GM21717 (cell line): ENCODE measurements around the gene TIGD2.

Source experiments
- ATAC-seq: cut with Tn5 transposase; IDR thresholded peaks from one replicate; pipeline ENCODE4 v1.9.1; 2021; ENCODE audit warnings: mild to moderate bottlenecking, moderate library complexity; ENCODE audit not compliant: unreplicated experiment

The TIGD2 gene

DNA sequence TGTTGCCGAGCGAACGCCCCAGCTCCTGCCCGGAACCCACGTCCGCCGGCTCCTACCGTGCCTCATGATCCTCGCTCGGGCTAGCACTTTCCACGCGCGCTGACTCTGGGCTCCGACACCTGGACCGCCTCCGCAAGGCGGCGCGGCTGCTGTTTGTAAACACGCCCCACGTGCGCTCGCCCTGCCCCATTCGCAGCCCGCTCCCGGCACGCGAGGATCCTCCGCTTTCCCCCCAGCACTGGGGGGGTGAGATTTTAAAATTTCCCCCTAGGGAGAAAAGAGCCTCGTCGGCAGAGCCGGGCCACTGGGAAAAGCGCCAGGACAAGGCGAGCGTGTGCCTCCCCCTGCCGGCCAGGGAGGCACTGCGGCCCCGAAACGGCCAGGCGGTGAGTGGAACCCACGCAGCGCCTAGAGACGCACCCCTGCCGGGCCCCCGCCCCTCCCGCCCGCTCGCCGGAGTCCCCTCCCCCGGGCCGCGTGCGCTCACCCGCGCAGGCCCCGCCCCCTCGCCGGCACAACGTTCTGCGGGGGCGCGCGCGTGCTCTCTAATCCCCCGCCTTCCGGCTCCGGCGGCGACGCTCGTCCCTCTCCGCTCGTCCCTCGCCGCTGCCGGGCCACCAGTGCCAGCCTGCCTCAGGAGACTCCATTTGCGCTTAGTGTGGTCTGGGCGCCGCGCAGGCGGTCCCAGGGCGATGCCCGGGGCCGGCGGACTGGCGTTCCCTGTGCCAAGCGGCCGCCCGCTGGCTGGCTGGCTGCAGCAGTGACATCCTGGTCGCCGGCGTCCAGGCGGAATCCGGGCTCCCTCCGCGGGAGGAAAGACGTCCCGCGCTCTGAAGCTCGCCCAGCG, at the start of gene TIGD2:
TSS of gene TIGD2 (plus strand) at position 548 of the 847 bp plus-strand sequence. CDS start 1,442 bp downstream, outside the sequence.
- peak; percentile 92 for ATAC-seq

- no peak for ATAC-seq
These were observed 46.5 kb upstream of the TIGD2 start for GRCh38 chr4:89064848-89065247.

DNA sequence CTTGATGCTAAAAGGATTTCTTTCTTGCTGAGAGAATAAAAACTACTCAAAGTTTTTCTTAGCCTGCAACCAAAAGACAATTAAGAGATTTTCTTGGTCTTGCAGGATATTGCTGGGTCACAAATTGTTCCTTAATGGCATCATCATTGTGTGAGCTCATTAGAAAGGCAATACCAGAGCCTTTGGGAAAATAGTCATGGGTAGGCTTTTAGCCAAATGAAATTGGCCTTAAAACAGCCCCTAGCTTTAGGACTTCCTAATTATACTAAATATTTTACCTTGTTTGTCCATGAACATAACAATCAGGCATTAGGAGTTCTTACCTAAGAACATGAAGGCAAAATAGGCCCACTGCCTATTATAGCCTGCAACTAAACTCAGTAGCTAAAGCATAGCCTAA, 43.9 kb upstream of the TIGD2 start:
- no peak for ATAC-seq

- ATAC-seq: peak; percentile 71
These were observed 41.9 kb upstream of the TIGD2 start for GRCh38 chr4:89069481-89069880.

GRCh38 chr4:89070041-89070440, 41.3 kb upstream of the TIGD2 start:
- no peak for ATAC-seq

DNA sequence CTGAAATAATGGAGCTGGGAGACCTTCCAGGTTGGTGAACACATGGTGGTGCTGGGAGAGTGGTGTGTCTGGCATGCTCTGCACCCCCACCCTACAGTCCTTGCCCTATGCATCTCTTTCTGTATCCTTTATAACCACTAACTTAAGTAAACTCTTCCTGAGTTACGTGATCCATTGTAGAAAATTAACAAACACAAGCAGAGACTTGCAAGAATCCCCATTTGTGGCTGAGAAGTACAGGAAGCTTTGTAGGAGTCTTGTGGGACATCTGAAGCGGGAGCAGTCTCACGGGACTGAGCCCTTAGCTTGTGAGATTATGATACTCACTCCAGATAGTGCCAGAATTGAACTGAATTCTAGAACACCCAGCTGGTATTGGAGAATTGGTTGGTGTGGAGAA, 40.0 kb upstream of the TIGD2 start:
- no peak for ATAC-seq

DNA sequence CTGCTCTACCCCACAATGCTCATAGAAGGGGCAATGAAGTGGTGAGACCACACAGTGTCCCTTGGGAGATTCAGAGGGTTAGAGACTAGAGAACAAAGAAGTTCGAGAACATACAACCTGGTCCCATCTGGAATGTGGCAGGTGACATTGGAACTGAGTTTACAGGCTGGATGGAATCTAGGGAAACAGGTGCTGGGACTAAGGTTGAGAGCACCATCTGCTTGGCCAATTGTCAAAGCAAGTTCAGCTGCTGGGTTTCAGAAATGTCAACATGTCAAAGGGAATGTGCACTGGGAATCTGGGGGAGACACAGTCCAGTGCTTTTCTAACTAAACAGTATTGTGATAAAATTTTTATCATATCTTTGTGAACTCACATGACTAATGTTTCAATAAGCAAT, 38.4 kb upstream of the TIGD2 start:
- no peak for ATAC-seq

- no peak for ATAC-seq
These were observed 33.6 kb upstream of the TIGD2 start for GRCh38 chr4:89077761-89078160.

DNA sequence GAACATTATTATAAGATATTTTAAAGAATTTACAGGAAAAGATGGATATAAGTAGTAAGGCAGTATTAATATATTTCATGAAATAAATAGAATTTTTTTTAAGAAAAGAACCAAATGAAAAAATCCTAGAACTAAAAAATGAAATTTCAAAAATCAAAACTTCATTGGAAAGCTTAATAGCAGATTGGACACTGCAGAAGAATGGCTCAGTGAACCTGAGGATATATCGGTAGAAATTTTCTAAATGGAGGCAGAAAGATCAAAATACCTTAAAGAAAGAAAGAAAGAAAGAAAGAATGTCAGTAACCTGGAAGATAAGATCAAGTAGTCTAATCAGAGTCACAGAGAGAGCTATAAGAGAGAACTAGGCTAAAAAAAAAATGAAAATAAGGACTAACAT, 33.0 kb upstream of the TIGD2 start:
- no peak for ATAC-seq

DNA sequence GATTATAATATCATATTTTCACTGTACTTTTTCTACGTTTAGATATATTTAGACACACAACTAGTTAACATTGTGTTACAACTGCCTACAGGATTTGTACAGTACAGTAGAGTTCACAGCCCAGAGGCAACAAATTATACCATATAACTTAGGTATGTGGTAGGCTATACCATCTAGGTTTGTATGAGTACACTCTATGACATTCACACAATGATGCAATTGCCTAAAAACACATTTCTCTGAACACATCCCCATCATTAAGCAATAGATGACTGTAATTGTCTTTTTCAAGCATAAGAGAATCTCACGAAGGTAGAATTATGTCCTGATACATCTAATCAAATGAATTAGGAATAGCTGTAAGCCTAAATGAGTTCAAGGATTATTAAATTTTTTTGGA, 12.3 kb upstream of the TIGD2 start:
- ATAC-seq: no peak

- ATAC-seq: no peak
These were observed 11.9 kb upstream of the TIGD2 start for GRCh38 chr4:89099471-89099870.

DNA sequence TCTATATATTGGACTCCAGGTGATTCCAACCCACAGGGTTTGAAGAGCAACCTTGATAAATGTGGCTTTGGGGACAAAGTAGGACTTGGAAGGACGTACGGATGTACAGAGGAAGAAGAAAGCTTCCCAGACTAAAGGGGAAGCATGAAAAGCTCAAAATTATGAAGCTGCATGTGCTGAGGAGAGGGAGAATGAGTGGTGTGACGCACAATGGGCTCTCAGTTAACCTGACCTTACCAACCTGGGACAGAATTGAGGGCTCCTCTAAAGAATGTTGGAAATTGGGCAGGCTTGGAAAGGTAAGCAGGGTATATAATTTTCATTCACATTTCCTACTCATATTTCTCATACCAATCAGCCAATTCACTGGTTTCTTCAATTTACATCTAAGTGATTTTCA, 10.5 kb upstream of the TIGD2 start:
- peak; percentile 18 for ATAC-seq

GRCh38 chr4:89101256-89102161, 9.8 kb upstream of the TIGD2 start:
- ATAC-seq: peak; percentile 92

DNA sequence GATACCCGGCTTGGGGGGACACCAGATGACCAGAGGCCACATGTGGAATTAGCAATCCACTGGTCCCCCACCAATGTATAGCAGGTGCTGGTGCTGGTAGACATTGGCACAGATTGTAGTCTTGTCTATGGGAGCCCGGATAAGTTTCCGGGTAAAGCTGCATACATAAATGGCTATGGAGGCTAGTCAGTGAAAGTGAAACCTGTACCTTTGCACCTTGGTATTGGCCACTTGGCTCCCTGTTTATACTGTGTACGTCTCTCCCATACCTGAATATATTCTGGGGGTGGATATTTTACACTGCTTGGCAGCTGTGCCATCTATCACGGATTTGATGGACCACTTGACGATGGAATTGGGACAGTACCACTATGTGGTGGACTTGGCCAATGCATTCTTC, 5.6 kb upstream of the TIGD2 start:
- ATAC-seq: no peak

- ATAC-seq: no peak
These were observed 3.2 kb upstream of the TIGD2 start for GRCh38 chr4:89108091-89108490.

GRCh38 chr4:89109841-89110540, 1.3 kb upstream of the TIGD2 start:
- ATAC-seq: no peak

DNA sequence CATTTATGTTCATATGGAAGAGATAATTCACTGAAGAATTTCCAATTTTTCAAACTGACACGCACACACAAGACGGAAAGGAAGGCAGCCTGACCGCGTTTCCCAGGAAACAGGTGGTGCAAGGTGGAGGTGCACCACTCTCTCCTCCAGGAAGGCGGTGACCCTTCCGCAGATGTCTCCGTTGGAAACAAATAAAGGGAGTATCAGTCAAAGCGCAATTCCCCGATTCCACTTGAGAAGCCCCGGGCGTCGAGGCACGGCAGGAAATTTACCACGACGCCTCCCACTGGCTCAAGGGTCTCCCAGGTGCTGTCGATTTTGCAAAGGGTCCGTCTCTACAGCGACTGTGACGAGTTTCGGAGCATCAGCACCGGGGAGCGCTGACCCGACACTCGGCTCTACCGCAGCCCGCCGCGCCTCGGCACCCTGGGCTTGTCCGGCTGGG, 770 bp upstream of the TIGD2 start:
- ATAC-seq: no peak

GRCh38 chr4:89111833-89112563, 665 bp downstream of the TIGD2 start:
- no peak for ATAC-seq

GRCh38 chr4:89113415-89113814, 2.1 kb downstream of the TIGD2 start:
- ATAC-seq: no peak

DNA sequence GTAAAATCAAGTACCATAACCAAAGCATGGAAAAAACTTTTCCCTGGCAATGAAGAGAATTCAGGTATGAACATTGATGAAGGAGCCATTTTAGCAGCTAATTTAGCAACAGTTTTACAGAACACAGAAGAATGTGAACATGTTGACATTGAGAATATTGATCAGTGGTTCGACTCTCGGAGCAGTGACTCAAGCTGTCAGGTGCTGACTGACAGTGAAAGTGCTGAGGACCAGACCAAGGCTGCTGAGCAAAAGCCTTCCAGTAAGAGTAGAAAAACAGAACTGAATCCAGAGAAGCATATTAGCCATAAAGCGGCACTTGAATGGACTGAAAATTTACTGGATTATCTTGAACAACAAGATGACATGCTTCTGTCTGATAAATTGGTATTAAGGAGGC, 2.8 kb downstream of the TIGD2 start:
- ATAC-seq: peak; percentile 37

DNA sequence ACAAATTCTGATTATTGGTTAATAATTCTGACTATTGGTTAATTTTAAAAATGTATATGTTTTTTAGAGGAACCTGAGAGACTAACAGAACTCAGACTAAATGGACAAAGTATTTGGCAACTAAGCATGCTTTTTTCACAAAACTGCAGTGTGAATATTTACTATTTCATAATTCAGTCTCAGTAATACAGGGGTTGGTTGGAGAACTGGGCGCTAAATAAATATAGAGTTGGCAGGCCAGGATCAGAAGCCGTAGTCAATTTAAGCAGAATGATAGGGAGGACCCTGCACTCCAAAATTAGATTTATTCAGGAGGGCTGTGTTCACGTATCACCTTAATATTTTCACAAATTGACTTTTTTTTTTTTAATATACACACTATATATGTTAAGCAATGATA, 5.8 kb downstream of the TIGD2 start:
- no peak for ATAC-seq
